C4-2B (cell line): ENCODE results near the gene ME3.

ENCODE experiments used
- H3K27ac ChIP-seq: fragments of 450-650 bp; 2 replicates; pipeline ENCODE4 v1.5.1; 2017
- CTCF ChIP-seq: fragments of 450-650 bp; conservative IDR thresholded peaks from 2 replicates; pipeline ENCODE4 v1.5.1; 2017; ENCODE audit warnings: mild to moderate bottlenecking
- ZFX ChIP-seq: fragments of 450-650 bp; IDR thresholded peaks from 2 replicates; pipeline ENCODE4 v1.6.1; 2017

The ME3 gene

GRCh38 chr11:86627776-86628455, 44.5 kb downstream of the ME3 start:
- H3K27ac ChIP-seq: no peak overlapping the region
- TF ChIP-seq ZFX (no peak), CTCF (no peak)

GRCh38 chr11:86625981-86626380, 46.4 kb downstream of the ME3 start:
- H3K27ac ChIP-seq: no peak overlapping the region
- no peak for TF ChIP-seq ZFX
- TF ChIP-seq CTCF: no peak

GRCh38 chr11:86625544-86625943, 46.9 kb downstream of the ME3 start:
- H3K27ac ChIP-seq: no peak overlapping the region

GRCh38 chr11:86624366-86624765, 48.0 kb downstream of the ME3 start:
- H3K27ac ChIP-seq: no peak overlapping the region
- TF ChIP-seq ZFX (no peak), CTCF (no peak)

More at GRCh38 chr11:86625544-86625943, 46.9 kb downstream of the ME3 start:
- TF ChIP-seq CTCF (no peak), ZFX (no peak)

- TF ChIP-seq ZFX: no peak
- TF ChIP-seq CTCF: no peak
- no peak overlapping the region for H3K27ac ChIP-seq
Measured at GRCh38 chr11:86623736-86624135, 48.7 kb downstream of the ME3 start.

GRCh38 chr11:86623041-86623621, 49.3 kb downstream of the ME3 start:
- no peak overlapping the region for H3K27ac ChIP-seq
- TF ChIP-seq CTCF (no peak), ZFX (no peak)

- TF ChIP-seq CTCF: no peak
- no peak for TF ChIP-seq ZFX
- H3K27ac ChIP-seq: no peak overlapping the region
Measured at GRCh38 chr11:86621854-86622253, 50.6 kb downstream of the ME3 start.
